Stimulated activated CD4-positive, alpha-beta T cell treated with anti-CD3 and anti-CD28 coated beads, Interleukin-15, amount 100 ng/mL, for 1 hour (primary cell): ENCODE results near the gene ABHD1.

Source experiments
- DNase-seq, 2 donors: peaks; one replicate each; pipeline ENCODE4 v3.0.0-alpha.2; 2020; ENCODE audit warnings: low read depth in 1 of 2, low spot score in 1 of 2

ABHD1 gene

DNA sequence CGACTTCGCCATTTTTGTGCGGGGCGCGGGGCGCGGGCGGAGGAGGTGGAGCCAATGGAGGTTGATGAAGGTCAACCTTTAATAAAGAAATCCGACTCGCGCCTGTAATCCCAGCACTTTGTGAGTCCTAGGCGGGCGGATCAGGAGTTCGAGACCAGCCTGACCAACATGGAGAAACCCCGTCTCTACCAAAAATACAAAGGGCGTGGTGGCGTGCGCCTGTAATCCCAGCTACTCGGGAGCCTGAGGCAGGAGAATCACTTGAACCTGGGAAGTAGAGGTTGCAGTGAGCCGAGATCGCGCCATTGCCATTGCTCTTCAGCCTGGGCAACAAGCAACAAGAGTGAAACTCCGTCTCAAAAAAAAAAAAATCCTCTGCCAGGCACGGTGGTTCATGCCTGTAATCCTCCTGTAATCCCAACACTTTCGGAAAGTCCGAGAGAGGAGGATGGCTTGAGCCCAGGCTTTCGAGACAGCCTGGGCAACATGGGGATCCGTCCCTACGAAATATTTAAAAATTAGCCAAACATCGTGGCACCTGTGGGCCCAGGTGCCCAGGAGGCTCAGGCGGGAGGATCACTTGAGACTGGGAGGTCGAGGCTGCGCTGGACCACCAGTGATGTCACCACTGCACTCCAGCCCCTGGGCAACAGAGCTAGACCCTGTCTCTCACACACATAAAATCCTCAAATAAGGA, 11.3 kb downstream of the ABHD1 start:
- DNase-seq: no peak

DNA sequence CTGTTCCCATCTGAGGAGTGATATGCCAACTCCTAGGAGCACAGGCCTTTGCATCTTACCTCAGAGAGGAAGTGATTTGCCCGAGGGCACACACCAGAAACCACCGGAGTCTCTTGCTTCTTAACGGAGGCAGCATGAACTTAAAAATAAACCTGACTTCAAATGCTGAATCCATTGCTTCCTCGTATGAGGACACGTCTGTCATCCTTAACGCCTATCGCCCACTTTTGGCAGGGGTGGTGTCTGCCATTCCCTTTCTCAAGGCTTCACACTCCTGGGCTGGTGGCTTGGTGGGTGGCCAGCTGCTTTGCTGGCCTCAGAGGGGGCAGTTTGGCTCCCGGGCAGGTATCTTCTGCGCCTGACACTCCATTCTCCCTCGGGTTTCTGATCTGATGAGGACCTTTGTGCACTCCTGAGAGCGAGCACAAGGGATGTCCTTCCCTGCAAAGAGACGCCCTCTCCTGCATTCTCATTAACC, 11.9 kb downstream of the ABHD1 start:
- no peak for DNase-seq

DNA sequence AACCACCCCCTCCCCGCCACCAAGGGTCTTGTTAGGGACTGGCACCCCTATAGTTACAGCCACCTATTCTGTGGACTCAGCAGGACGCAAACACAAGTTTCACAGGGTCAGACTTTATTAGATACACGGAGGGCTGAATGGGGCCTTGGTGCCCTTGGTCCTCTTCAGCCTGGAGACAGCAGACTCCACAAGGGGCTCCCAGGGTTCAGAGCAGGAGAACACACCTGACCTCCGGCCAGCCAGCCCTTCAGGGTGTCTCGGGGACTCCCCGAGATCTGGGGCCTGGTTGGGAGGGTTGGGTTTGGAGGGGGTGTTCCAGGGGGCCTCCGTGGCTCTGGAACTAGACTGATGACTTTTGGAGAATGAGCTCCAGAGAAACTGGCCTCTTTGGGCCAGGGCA, 13.1 kb downstream of the ABHD1 start:
- no peak for DNase-seq

DNA sequence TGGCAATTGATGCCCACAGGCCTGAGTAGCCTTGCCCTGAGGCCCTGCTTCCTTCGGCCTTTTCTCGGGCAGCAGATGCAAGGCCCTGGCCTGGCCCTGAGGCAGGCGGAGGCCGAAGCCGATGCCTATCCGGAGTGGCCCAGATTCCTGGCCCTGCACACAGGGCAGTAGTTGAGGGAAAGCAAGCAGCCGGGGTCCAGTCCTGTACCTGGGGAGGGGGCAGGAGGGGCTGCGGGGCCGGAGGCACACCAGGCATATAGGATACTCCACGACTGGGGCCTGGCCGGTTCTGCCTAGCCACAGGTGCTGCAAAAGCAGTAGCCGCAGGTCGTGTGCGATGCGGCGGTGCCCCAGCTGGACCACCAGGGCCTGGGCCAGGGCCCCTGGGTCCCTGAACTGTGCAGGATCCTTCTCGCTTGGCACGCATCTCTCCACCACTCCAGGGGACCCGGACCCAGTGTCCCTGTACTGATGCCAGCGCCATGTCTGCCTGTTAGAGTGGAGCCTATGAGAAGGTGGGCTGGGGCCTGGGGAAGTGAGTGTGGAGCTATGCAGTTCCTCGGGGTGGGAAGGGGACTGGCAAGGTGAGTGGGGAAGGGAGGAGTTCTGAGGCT, 13.8 kb downstream of the ABHD1 start:
- no peak for DNase-seq

DNA sequence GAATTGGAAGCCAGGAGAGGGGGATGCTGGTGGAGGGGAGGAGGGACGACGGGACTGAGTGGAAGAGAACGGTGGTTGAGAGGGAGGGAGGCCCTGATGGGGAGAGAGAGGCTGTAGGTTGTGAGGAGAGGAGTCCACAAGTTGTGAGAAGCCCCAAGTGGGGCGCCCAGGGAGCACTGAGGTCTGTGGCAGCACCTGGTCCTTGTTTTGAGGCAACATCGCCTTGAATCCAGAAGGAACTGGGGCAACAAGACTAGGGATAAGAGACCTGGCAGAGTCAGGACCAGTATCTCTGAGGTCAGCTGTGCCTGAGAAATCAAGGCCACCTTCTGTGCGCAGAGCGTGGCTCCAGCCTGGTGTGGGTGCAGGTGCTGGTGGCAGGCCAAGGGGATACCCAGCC, 14.5 kb downstream of the ABHD1 start:
- no peak for DNase-seq

DNA sequence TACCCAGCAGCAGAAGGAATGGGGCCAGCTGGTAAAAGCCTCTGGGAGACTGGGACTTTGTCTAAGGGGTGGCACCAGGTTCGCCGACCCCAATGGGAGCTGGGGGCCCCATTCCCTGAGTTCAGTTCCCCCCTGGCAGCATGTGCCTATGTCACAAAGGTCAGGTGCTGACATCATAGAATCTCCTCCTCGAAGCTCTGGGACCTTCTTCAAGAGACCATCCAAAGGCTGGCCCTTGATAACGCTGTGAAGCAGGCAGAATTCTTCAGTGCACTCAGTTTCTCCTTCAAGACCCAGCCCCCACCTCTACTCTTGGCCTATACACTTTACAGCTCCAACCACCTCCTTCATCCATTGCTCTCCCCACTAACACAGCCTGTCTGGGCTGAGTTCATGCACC, 15.7 kb downstream of the ABHD1 start, which contains the start of gene PRR30:
TSS of gene PRR30 (minus strand) at position 101 of the 400 bp plus-strand sequence. CDS start 1,081 bp downstream, outside the sequence.
- DNase-seq: no peak

DNA sequence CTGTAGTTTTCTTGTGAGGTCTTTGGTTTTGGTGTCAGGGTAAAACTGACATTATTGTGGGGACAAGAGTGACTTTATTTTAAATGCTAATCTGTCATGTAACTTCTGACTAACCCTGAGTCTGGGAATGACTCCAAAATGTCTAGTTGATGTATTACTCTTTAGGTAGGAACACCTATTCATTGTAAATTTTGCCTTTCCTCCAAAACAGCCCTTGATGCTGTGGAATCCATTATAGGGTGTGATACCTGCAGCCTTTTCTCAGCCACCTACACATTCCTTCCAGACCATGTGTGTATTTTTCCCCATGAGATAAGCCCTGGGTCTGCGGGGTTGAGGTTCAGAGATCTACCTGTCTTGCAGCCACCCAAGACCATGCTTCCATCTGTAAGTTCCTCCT, 19.7 kb downstream of the ABHD1 start:
- no peak for DNase-seq

DNA sequence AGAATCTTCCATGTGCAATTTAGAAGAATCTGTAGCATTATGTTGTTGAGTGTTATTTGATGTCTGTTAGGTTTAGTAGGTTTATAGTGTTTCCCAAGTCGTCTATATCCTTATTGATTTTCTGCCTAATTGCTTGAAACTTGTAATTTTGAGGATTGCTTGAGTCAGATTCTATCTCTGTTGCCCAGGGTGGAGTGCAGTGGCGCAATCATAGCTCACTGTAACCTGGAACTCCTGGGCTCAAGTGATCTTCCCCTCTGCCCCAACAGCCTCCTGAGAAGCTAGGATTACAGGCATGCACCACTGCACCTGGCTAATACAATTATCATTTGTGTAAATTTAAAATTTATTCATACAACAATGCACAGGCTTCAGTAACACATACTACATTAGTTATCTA, 22.1 kb downstream of the ABHD1 start:
- no peak for DNase-seq

DNA sequence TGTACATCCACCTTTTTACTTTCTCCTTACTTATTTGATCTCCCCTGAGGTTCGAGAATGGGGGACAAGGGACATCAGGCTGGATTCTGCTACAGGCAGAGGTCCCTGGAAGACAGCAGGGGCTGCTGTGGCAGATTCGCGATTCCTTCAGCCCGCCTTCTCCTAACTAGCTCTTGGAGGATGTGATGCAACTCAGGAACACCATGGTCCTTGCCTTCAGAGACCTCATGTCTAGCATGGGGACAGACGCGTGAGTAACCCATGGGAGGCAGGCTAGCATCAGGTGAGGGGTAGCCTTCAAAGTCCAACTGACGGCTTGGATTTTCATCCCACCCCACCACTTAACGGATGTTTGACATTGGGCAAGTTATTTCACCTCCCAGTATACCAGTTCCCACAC, 24.3 kb downstream of the ABHD1 start:
- DNase-seq: no peak

DNA sequence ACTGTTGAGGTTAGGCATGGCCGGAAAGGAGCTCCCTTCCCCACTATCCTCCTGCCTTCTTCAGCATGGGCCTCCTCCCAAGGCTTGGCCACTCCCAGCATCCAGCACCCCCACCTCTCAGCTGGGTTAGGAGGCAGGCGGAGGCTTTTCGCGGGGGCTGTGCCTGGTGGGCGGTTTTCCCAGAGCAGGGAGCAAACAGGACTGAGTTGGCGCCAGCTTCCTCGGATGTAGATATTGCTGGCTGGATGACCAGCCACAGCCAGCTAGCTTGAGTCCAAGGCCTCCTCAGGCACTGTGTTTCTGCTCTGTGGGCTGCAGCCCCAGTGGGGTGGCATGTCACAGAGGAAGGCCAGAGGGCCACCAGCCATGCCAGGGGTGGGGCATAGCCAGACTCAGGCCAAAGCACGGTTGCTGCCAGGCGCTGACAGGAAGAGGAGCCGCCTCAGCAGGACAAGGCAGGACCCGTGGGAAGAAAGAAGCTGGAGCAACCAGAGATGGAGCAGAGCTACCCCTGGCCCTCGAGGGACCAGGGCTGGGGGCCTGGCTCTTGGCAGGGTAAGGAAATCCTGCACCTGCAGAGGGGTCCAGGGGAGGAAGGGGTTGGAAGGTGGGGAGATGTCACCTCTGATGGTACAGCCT, 25.3 kb downstream of the ABHD1 start, which contains the start of gene TCF23:
TSS of gene TCF23 (plus strand) at position 204 of the 639 bp plus-strand sequence. CDS start at position 334, 130 bp downstream.
- DNase-seq: no peak

DNA sequence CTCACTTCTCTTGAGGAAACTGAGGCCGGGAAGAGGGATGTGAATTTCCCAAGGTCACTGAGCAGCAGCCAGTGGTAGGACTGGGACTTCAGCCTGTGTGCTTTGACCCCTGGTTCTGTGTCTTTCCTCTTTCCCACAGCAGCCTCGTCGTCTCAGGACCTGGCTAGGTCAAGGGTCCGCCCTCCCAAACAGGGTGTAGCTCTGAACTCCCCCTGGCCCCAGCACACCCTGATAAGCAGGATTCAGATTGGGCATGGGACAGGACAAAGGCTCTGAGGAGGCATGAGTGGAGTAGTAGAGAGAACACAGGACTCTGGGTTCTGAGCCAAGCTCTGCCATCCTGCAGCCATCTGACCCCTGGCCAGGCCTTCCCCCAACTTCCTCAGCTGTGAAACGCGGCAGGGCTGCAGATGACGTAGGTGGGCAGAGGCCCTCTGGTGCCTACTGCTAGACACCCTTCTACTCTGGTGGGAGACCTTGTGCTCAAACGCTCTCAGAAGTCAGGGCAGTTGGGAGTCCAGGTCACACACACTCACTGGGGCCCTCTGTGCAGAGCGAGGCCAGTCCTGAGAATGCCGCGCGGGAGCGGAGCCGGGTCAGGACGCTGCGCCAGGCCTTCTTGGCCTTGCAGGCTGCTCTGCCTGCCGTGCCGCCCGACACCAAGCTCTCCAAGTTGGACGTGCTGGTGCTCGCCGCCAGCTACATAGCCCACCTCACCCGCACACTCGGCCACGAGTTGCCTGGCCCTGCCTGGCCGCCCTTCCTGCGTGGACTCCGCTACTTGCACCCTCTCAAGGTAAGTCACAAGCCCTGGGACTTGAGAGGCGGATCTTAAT, 26.2 kb downstream of the ABHD1 start:
- no peak for DNase-seq

DNA sequence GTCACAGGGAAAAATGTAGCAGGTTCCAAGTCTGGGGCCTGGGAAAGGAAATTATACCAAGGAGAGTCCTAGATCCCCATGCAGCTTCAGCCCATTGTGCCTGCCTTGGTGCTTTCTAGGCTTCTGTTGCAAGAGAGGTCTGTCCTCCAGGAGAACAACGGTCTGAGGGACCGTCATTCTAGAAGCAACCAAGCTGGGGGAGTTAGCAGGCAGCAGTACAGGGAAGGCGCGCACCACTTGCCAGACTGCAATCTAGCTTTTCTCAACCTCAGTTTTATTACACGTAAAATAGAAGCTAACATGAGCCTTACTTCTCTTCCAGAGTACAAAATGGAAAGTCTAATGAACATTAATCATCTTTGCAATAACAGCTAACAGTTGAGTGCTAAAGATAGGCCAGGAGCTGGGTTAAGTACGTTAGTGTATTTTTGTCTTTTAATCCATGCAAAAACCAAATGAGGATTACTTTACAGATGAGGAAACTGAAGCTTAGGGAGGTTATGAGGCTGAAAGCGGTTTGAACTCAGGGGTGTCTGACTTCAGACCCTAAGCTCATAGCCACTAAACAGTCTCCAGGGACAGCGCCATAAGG, 27.1 kb downstream of the ABHD1 start:
- DNase-seq: no peak

DNA sequence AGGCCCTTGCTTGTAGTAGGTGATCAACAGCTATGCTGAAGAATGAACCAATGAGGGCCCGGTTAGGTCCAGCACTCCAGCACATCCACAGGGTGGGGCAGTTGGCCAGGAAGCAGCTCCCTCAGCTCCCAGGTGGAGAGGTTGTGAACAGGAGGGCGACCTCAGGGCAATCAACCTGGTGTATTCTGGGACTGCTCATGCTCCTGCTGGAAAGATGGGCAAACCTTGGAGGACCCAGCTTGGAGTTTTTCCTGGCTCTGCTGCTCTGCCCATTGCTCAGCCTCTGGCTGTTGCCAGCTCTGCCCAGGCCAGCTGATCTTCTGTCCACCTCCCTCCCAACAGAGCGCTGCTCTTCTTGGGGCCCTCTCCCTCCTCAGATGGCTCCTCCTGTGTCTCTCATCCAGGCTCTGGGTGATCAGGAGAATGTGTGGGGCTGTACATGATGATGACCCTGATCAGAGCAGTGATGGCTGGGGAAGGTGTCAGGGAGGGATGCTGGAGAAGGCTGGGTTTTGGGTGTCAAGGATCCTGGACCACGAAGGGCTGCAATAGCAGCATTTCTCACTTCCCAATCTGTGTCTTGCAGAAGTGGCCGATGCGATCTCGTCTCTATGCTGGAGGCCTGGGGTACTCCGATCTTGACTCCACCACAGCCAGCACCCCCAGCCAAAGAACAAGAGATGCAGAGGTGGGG, 28.6 kb downstream of the ABHD1 start:
- DNase-seq: no peak

DNA sequence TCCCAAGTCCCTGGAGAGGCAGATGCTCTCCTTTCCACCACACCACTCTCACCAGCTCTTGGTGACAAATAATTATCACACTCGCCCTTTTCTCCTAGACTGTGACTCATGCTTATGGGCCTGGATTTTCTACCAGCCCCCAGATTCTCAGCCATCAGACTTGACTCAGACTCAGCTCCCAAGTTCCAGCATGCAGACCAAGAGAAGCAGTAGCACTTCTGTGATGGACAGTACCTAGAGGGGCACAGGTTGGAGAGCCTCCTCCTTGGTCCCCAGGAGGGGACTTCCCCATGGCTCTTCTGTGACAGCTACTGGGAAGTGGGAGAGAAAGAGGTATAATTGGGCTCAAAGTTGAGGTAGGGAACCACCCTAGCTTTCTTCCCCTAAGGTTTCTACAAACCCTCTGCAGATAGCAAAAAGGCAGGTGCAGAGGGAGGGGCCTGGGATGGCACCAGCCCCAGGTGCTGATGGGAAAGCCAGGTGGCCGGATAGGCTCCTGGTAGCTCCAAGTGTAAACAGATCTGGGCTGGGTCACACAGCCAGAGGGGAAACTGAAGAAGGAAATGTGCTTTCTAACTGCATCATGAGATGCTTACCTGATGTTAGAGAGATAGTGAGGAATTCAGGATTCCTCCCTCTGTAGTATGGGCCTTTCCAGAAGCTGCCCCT, 29.3 kb downstream of the ABHD1 start:
- DNase-seq: no peak

DNA sequence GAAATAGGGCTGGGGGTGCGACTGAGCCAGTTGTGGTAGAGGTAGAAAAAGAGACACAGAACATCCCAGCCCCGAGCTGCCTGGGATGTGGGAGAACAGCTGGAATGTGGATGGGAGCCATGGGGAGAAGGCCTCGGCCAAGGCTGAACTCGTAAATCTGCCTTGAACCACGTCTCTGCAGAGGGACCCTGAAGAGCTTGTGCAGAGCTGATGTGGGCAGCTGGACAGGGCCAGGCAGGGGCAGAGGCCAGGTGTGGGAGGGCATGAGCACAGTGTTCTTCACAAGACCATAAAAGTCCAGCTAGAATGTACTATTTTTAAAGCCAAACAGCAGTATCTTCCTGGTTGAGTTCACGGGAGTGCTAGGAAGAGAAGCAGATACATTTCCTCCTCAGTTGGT, 30.9 kb downstream of the ABHD1 start:
- no peak for DNase-seq

DNA sequence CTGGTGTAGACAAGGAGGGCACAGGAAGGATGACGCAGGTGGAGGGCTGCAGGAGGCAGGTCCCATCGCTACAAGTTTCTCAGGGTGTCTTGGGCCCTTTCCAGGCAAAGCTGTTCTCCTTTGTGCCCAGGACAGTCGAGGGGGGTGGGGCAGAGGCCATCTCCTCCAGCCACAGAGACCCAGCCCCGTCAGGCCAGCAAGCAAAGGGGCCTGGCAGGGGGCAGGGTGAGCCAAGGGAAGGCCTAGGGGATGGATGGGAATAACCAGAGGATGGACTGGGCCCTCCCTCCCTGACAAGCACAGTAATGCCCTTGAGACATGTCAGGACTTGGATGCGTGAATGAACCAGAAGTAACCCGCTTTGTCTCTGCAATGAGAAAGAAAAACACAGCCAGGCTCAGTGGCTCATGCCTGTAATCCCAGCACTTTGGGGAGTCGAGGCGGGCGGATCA, 31.5 kb downstream of the ABHD1 start:
- DNase-seq: no peak

DNA sequence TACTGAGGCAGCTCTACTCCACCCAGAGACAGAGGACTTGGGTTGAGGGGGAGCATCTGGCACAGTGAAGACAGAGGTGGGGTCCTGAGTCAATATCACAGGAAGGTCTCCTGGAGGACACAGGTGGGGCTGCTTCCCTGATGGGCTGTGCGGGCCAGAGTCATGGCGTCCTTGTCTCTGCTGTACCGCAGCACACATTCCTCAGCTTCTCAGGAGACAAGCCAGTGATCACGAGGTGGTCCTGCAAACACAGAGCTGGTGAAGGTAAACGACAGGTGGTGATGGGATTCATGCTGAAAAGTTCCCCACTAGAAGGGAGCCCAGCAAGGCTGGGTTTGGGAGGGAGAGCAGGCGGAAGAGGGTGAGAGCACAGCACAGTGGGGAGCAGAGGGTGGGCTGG, 34.9 kb downstream of the ABHD1 start:
- DNase-seq: no peak

DNA sequence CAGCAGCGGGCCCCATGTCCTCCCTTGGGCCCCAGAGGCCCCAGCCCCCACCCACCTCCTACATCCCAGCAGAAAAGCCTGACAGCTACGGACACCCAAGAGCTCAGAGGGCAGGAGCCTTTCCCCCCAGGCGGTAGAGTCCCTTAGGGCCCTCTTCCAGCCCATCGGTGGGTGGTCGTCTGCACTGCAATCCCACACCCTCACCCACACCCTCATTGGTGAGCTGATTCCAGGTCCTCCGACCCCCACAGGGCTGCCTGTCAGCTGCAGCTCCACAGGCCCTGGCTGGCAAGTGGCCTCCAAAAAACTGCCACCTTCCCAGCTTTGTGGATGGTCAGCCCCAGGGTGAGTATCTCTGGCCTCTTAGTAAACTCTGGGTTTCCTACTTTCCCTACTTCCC, 35.7 kb downstream of the ABHD1 start:
- no peak for DNase-seq

DNA sequence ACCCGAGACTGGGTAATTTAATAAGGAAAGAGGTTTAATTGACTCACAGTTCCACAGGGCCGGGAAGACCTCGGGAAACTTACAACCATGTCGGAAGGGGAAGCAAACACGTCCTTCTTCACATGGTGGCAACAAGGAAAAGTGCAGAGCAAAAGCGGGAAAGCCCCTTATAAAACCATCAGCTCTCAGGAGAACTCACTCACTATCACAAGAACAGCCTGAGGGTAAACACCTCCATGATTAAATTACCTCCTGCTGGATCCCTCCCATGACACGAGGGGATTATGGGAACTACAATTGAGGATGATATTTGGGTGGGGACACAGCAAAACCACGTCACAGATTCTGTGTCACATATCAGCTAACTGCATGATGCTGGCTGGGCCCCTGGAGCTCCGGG, 36.6 kb downstream of the ABHD1 start:
- no peak for DNase-seq
